Activated CD4-positive, alpha-beta memory T cell treated with anti-CD3 and anti-CD28 coated beads for 36 hours (primary cell): ENCODE data around the gene PAQR3. TPM values are rescaled to one million over a fixed set of nuclear protein-coding genes. Genes with fewer than 3 reads are reported as not detected.

Experiments used
- CTCF ChIA-PET: fragments of 350-600 bp; sonication (Branson Sonifier 250); formaldehyde crosslinking; loops from one replicate; lab custom pipeline; 2021; ENCODE audit warnings: antibody characterized with exemption, inconsistent platforms; lab: Charles Lee
- POLR2A ChIA-PET: fragments of 350-600 bp; sonication (Branson Sonifier 250); formaldehyde crosslinking; loops from one replicate; lab custom pipeline; 2021; ENCODE audit warnings: antibody characterized with exemption; lab: Charles Lee
- DNase-seq: peaks from one replicate; pipeline ENCODE4 v3.0.0-alpha.2; 2020
- H3K27ac Mint-ChIP-seq: one replicate; pipeline ENCODE4 v1.8.0; 2021; ENCODE audit warnings: mixed read lengths
- H3K27me3 Mint-ChIP-seq: one replicate; pipeline ENCODE4 v1.8.0; 2021; ENCODE audit warnings: mixed read lengths
- H3K36me3 Mint-ChIP-seq: one replicate; pipeline ENCODE4 v1.8.0; 2021; ENCODE audit warnings: mixed read lengths
- H3K4me1 Mint-ChIP-seq: one replicate; pipeline ENCODE4 v1.8.0; 2021; ENCODE audit warnings: low read depth, mixed read lengths
- H3K4me3 Mint-ChIP-seq: one replicate; pipeline ENCODE4 v1.8.0; 2021; ENCODE audit warnings: mild to moderate bottlenecking, mixed read lengths
- H3K9me3 Mint-ChIP-seq: one replicate; pipeline ENCODE4 v1.8.0; 2021; ENCODE audit warnings: mixed read lengths
- intact Hi-C: fragments of 100-400 bp; cut with micrococcal nuclease; formaldehyde crosslinking; loops from one replicate; pipeline ENCODE4 v1.15.1; 2023
- total RNA-seq, 2 experiments: library from RNA; stranded (reverse); gene quantifications; one replicate each; pipeline ENCODE4 v1.2.3, GENCODE V29; 2021

The PAQR3 gene
- total RNA-seq, 2 experiments from 2014 or later, result 6.9 to 10.2 TPM

DNA sequence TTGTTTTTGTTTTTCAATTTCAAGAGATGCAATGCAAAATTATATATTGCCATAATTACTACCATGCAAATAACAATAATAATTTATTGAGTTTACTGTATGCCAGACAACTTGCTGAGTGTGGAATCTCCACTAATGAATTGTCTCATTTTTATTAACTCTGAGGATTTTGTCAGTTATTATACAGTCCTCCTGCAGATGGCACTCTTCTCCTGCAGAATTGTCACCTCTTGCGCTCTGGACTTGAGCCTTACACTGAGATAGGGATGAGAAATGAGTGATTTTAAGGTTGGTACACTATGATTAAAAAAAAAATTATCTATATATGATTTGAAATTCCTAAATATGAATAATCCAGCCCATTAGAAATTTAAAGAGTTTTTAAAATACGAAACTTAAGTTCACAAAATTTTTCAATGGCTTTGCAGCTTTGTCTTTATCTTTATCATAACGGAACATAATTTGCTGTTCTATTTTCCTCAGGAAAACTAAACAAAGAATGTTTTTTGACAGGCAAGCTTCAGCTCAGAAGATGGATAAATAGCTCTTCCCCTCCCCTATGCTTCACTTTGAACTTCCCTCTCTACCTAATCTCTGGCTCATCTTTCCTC is 12.7 kb upstream of the PAQR3 start:
- Mint-ChIP-seq H3K4me1 (peaks cover 2% of the 10 kb centered on the region), H3K4me3 (no peak overlapping the region), H3K27ac (no peak overlapping the region), H3K27me3 (peaks cover 21% of the 10 kb centered on the region), H3K36me3 (no peaks in the 10 kb centered on the region), H3K9me3 (no peaks in the 10 kb centered on the region)
- ChIA-PET POLR2A (no interaction called here), CTCF (interaction anchor here (0.6 to 2.7 kb wide), 23 partner anchors 12 to 1411 kb away, joined by 3 to 14 read pairs (median 3); partner anchors contain the start of gene PAQR3)
- intact Hi-C loops, result loop anchor here (1.0 kb wide), 2 partner anchors 624 to 1263 kb away; no protein-coding TSS in a partner anchor
- DNase-seq, result peak; percentile 38

DNA sequence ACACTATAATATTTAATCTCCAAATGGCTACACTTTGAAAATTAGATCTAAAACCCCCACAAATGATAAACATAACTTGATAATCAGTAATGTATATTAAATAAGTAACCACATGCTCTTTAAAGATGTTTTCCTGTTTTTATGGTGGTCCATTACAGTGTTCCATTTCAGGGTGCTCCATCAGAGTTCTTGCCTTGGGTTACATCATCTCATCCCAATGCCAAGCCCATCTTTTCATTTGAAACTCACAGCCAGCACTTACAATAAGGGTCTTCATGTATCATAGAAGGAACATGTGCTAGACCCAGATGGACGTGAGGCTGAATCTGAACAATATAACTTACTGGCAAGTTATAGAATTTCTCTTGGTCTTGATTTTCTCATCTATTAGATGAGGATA is 10.5 kb upstream of the PAQR3 start:
- intact Hi-C loops, result loop anchor here (10.0 kb wide), 1 partner anchor 885 kb away; no protein-coding TSS in a partner anchor
- Mint-ChIP-seq H3K4me3 (no peak overlapping the region), H3K27me3 (peaks cover 34% of the 10 kb centered on the region), H3K4me1 (peaks cover 10% of the 10 kb centered on the region), H3K36me3 (no peaks in the 10 kb centered on the region), H3K9me3 (no peaks in the 10 kb centered on the region), H3K27ac (no peak overlapping the region)
- ChIA-PET POLR2A (no interaction called here), CTCF (no interaction called here)
- no peak for DNase-seq

DNA sequence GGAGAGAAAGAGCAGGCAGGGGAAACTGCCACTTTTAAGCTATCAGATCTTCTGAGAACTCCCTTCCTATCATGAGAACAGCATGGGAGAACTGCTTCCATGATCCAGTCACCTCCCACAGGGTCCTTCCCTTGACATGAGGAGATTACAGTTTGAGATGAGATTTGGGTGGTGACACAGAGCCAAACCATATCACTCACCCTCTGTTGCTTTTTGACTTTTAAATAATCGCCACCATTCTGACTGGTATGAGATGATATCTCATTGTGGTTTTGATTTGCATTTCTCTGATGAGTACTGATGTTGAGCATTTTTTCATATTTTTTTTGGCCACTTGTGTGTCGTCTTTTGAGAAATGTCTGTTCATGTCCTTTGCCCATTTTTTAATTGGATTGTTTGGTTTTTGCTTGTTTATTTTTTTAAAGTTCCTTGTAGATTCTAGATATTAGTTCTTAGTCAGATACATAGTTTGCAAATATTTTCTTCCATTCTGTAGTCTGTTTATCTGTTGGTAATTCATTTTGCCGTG is 6.5 kb upstream of the PAQR3 start:
- no peaks in the 10 kb centered on the region for H3K9me3 Mint-ChIP-seq
- H3K27ac Mint-ChIP-seq, result no peak overlapping the region
- H3K27me3 Mint-ChIP-seq, result peaks cover 42% of the 10 kb centered on the region
- CTCF ChIA-PET, result no interaction called here
- POLR2A ChIA-PET, result no interaction called here
- no peak overlapping the region for H3K4me3 Mint-ChIP-seq
- intact Hi-C loops, result loop anchor here (10.0 kb wide), 1 partner anchor 889 kb away; no protein-coding TSS in a partner anchor
- peak; percentile 31 for DNase-seq
- no peaks in the 10 kb centered on the region for H3K36me3 Mint-ChIP-seq
- H3K4me1 Mint-ChIP-seq, result peaks cover 12% of the 10 kb centered on the region

DNA sequence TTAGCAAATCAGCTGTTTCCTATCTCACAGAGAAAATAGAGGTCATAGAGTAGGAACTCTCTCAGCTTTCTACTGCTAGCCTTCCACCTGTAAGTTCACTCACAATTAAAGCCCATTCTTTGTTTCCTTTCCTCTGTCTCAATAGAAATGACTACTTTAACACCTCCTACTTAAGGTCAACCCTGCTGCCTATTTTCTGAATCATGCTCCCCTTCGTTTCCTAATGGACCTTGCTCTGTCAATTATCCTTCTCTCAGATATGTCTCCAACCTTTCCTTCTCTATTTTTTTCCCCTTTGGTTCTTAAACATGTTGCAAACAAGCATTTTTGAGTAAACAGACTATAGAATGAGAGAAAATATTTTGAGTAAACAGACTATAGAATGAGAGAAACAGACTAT is 5.1 kb upstream of the PAQR3 start:
- ChIA-PET CTCF (interaction anchor here (0.6 to 1.4 kb wide), 2 partner anchors 9 to 1271 kb away, joined by 3 to 6 read pairs; no protein-coding TSS in a partner anchor), POLR2A (no interaction called here)
- Mint-ChIP-seq H3K27ac (no peak overlapping the region), H3K4me3 (no peak overlapping the region), H3K4me1 (peaks cover 21% of the 10 kb centered on the region), H3K27me3 (peaks cover 42% of the 10 kb centered on the region), H3K36me3 (no peaks in the 10 kb centered on the region), H3K9me3 (no peaks in the 10 kb centered on the region)
- intact Hi-C loops, result loop anchor here (10.0 kb wide), 1 partner anchor 890 kb away; no protein-coding TSS in a partner anchor
- DNase-seq, result no peak

DNA sequence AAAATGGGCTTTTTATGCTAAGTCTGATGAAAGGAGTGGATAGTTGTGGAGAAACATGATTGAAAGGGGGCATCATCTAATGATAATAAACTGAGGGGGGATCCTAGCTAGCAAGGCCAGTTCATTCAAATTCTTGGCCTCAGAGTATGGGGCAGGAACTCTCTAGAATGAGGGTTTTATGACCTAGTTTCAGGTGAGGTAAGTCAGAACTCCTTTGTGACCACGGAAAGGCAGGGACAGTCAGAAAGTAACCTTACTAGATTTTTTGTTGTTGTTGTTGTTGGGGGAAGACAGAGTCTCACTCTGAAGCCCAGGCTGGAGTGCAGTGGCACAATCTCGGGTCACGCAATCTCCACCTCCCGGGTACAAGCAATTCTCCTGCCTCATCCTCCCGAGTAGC is 1.5 kb upstream of the PAQR3 start:
- intact Hi-C loops, result loop anchor here (10.0 kb wide), 1 partner anchor 894 kb away; no protein-coding TSS in a partner anchor
- H3K27me3 Mint-ChIP-seq, result peaks cover 20% of the 10 kb centered on the region
- H3K4me1 Mint-ChIP-seq, result peaks cover 37% of the 10 kb centered on the region
- no peaks in the 10 kb centered on the region for H3K36me3 Mint-ChIP-seq
- ChIA-PET POLR2A (no interaction called here), CTCF (interaction anchor here (1.1 kb wide), 1 partner anchor 1233 kb away, joined by 3 read pairs; no protein-coding TSS in a partner anchor)
- H3K9me3 Mint-ChIP-seq, result no peaks in the 10 kb centered on the region
- no peak overlapping the region for H3K27ac Mint-ChIP-seq
- no peak overlapping the region for H3K4me3 Mint-ChIP-seq
- no peak for DNase-seq

DNA sequence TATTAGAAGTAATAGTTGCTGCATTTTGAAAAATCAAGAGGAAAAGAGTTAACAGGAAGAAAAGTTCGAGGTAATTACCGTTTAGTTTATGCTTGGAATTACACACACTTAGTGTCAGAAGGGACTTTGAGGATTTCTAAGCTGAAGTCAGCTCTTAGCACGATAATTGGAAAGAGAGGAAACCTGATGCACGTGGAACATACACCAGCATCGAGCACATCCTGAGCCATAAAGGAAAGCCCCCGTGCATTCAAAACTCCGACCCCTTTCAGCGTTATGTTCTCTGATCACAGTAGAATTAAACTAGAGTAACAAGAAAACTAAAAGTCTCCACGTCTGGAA is 400 bp upstream of the PAQR3 start:
- intact Hi-C loops, result loop anchor here (5.0 to 10.0 kb wide), 7 partner anchors 282 to 1352 kb away; partner anchors contain the start of gene ANTXR2
- Mint-ChIP-seq H3K4me1 (peaks cover 36% of the 10 kb centered on the region), H3K9me3 (no peaks in the 10 kb centered on the region), H3K27ac (no peak overlapping the region), H3K36me3 (no peaks in the 10 kb centered on the region), H3K4me3 (peak overlapping the region; percentile 72), H3K27me3 (peaks cover 17% of the 10 kb centered on the region)
- no peak for DNase-seq
- POLR2A ChIA-PET, result no interaction called here
- CTCF ChIA-PET, result interaction anchor here (0.7 to 2.9 kb wide), 7 partner anchors 8 to 1263 kb away, joined by 3 to 11 read pairs (median 5); no protein-coding TSS in a partner anchor

DNA sequence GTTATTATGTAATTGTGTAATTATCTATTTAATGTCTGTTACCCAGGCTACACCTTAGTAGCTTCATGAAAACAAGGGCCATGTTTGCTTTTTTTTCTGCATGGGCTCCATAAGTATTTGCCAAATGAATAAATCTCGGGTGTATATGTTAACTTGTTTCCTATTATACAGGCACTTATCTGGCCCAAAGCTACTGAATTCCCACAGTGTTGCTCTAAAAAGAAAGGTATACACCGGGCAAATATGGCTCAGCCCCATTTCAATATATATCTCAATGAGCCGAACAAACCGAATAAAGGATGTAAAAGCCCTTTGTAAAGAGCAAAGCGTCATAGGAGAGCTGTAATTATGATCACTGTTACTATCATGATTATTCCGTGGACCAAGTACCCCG is 767 bp downstream of the PAQR3 start:
- peak overlapping the region; percentile 95 for H3K4me3 Mint-ChIP-seq
- CTCF ChIA-PET, result interaction anchor here (1.0 to 2.9 kb wide), 5 partner anchors 12 to 1264 kb away, joined by 3 to 11 read pairs (median 5); no protein-coding TSS in a partner anchor
- H3K36me3 Mint-ChIP-seq, result peaks cover 3% of the 10 kb centered on the region
- peaks cover 36% of the 10 kb centered on the region for H3K4me1 Mint-ChIP-seq
- POLR2A ChIA-PET, result interaction anchor here (0.7 to 1.7 kb wide), 2 partner anchors 285 to 1121 kb away, joined by 3 read pairs; no protein-coding TSS in a partner anchor
- peaks cover 10% of the 10 kb centered on the region for H3K27me3 Mint-ChIP-seq
- no peaks in the 10 kb centered on the region for H3K9me3 Mint-ChIP-seq
- intact Hi-C loops, result loop anchor here (5.0 to 10.0 kb wide), 6 partner anchors 281 to 1351 kb away; partner anchors contain the start of gene ANTXR2
- no peak overlapping the region for H3K27ac Mint-ChIP-seq
- no peak for DNase-seq

DNA sequence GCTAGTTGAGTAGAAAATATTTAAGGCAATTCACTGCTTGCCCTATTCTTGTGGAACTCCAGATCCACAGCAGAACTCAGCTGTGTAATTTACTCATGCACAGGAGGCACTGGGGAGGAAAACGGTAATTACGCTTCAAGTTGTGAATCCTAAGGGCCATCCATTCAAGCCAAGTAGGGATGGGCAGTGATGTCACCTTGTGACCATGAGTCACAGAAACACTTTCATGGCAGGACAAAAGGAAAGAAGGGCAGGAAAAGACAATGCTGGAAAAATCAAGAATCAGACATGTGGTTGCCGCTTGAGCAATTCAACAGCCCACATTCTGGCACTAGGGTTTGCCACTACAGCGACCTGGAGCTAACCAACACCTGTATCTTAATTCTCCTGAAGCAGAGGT is 1.4 kb downstream of the PAQR3 start:
- Mint-ChIP-seq H3K27me3 (peaks cover 7% of the 10 kb centered on the region), H3K4me1 (peaks cover 36% of the 10 kb centered on the region)
- POLR2A ChIA-PET, result interaction anchor here (1.7 kb wide), 1 partner anchor 1122 kb away, joined by 3 read pairs; no protein-coding TSS in a partner anchor

DNA sequence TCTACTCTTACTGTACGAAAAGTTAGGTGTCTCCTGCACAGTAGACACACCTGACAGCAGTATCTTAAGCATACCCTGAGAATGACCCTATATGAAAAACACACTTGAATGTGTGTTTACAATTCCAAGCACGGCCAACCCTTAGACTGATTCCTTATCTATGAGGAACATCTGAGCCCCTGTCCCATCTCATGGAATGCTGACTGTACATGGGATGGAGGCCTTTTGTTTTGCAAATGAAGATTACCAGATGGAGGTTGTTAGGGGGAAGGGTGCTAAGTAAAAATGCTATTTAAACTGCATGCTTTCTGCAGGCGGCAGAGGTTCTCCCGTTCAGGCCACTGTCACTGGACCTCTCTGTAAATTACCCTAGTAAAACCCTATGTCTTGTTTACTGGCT is 2.2 kb downstream of the PAQR3 start:
- POLR2A ChIA-PET, result no interaction called here
- intact Hi-C loops, result loop anchor here (1.0 to 10.0 kb wide), 8 partner anchors 160 to 1350 kb away; partner anchors contain the start of genes ANTXR2 and BMP2K

More for the DNA sequence above, 1.4 kb downstream of the PAQR3 start:
- H3K27ac Mint-ChIP-seq, result no peak overlapping the region
- DNase-seq, result no peak
- CTCF ChIA-PET, result interaction anchor here (2.9 kb wide), 1 partner anchor 15 kb away, joined by 11 read pairs; no protein-coding TSS in a partner anchor
- H3K4me3 Mint-ChIP-seq, result peak overlapping the region; percentile 54
- no peaks in the 10 kb centered on the region for H3K9me3 Mint-ChIP-seq
- H3K36me3 Mint-ChIP-seq, result peaks cover 3% of the 10 kb centered on the region
- intact Hi-C loops, result loop anchor here (2.0 to 10.0 kb wide), 7 partner anchors 161 to 1351 kb away; partner anchors contain the start of genes ANTXR2 and BMP2K

DNA sequence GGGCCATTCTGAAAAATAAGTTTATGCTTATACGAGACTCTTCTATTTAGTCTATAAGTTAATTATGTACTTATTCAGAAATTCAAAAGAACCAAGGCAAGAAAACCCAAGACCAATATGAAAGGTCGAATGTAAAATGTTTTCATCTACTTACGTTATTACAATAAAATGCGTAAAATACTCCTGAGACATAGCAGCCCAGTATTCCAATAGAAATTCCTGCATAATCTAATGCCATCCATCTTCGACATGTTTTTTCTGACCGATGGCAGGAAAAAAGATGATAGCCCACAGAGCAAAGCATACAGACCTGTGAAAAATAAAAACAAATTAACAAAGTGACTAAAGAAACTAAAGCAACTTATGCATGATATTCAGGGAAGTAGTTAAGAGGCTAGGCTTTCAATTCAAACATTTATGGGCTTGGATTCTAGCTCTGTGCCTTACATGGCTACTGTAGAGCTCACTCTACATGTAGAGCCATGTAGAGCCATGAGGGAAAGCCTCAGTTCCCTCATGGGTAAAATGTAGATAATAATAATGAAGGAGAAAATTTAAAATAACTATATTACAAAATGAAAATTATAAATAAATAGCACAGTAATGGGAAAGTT is 9.1 kb downstream of the PAQR3 start:
- no peak for DNase-seq
- CTCF ChIA-PET, result no interaction called here
- Mint-ChIP-seq H3K36me3 (peaks cover 25% of the 10 kb centered on the region), H3K27me3 (no peaks in the 10 kb centered on the region), H3K27ac (no peak overlapping the region), H3K4me1 (no peaks in the 10 kb centered on the region), H3K4me3 (no peak overlapping the region), H3K9me3 (no peaks in the 10 kb centered on the region)
- POLR2A ChIA-PET, result no interaction called here
- intact Hi-C loops, result loop anchor here (10.0 kb wide), 1 partner anchor 995 kb away; no protein-coding TSS in a partner anchor

More for the DNA sequence above, 2.2 kb downstream of the PAQR3 start:
- Mint-ChIP-seq H3K4me1 (peaks cover 36% of the 10 kb centered on the region), H3K27me3 (peaks cover 2% of the 10 kb centered on the region), H3K9me3 (no peaks in the 10 kb centered on the region), H3K4me3 (no peak overlapping the region), H3K27ac (no peak overlapping the region), H3K36me3 (peaks cover 3% of the 10 kb centered on the region)
- CTCF ChIA-PET, result interaction anchor here (2.9 kb wide), 1 partner anchor 16 kb away, joined by 11 read pairs; no protein-coding TSS in a partner anchor
- DNase-seq, result no peak

DNA sequence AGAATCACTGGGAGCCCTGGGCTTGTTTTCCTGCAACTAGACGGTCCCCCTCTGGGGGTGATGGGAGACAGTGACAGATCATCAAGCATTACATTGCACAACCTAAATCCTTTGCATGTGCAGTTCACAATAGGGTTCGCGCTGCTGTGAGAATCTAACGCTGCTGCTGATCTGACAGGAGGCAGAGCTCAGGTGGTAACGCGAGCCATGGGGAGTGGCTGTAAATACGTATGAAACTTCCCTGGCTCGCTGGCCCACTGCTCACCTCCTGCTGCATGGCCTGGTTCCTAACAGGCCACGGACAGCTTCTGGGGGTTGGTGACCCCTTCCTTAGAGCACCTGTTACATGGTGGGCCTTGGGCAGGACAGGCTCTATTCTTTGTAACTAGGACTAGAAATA is 10.4 kb downstream of the PAQR3 start:
- DNase-seq, result no peak
- intact Hi-C loops, result no loop called here
- H3K4me1 Mint-ChIP-seq, result no peaks in the 10 kb centered on the region
- no peak overlapping the region for H3K27ac Mint-ChIP-seq
- POLR2A ChIA-PET, result no interaction called here
- no peaks in the 10 kb centered on the region for H3K9me3 Mint-ChIP-seq
- H3K27me3 Mint-ChIP-seq, result no peaks in the 10 kb centered on the region
- no peak overlapping the region for H3K4me3 Mint-ChIP-seq
- CTCF ChIA-PET, result no interaction called here
- peaks cover 29% of the 10 kb centered on the region for H3K36me3 Mint-ChIP-seq
